ENCODE measurements around the gene IRF8.

IRF8 gene

GRCh38 chr16:85908444-85908843 lies 9.5 kb downstream of the IRF8 start:
- no peak overlapping the region for H3K4me3 ChIP-seq (ENCODE audit: control insufficient read depth, low read depth, low read length)
- no peak for TF ChIP-seq CTCF (IDR thresholded peaks at IDR 0.05; ENCODE audit: control insufficient read depth, insufficient read depth, low read depth, low read length, missing control alignments)
- no peak for DNase-seq (ENCODE audit: low read depth)

GRCh38 chr16:85908889-85909589 lies 10.1 kb downstream of the IRF8 start:
- TF ChIP-seq CTCF (IDR thresholded peaks at IDR 0.05; ENCODE audit: control insufficient read depth, insufficient read depth, low read depth, low read length, missing control alignments): no peak
- DNase-seq (ENCODE audit: low read depth): no peak
- H3K4me3 ChIP-seq (ENCODE audit: control insufficient read depth, low read depth, low read length): no peak overlapping the region

GRCh38 chr16:85909932-85910853 lies 11.2 kb downstream of the IRF8 start:
- TF ChIP-seq CTCF (IDR thresholded peaks at IDR 0.05; ENCODE audit: control insufficient read depth, insufficient read depth, low read depth, low read length, missing control alignments): no peak
- no peak for DNase-seq (ENCODE audit: low read depth)
- no peak overlapping the region for H3K4me3 ChIP-seq (ENCODE audit: control insufficient read depth, low read depth, low read length)

- H3K4me3 ChIP-seq (ENCODE audit: control insufficient read depth, low read depth, low read length): no peak overlapping the region
- no peak for TF ChIP-seq CTCF (IDR thresholded peaks at IDR 0.05; ENCODE audit: control insufficient read depth, insufficient read depth, low read depth, low read length, missing control alignments)
- DNase-seq (ENCODE audit: low read depth): no peak
Observed at GRCh38 chr16:85910854-85911247, 11.9 kb downstream of the IRF8 start.

GRCh38 chr16:85911251-85911930 lies 12.4 kb downstream of the IRF8 start:
- H3K4me3 ChIP-seq (ENCODE audit: control insufficient read depth, low read depth, low read length): no peak overlapping the region
- no peak for DNase-seq (ENCODE audit: low read depth)
- no peak for TF ChIP-seq CTCF (IDR thresholded peaks at IDR 0.05; ENCODE audit: control insufficient read depth, insufficient read depth, low read depth, low read length, missing control alignments)

GRCh38 chr16:85912211-85912974 lies 13.4 kb downstream of the IRF8 start:
- no peak for TF ChIP-seq CTCF (IDR thresholded peaks at IDR 0.05; ENCODE audit: control insufficient read depth, insufficient read depth, low read depth, low read length, missing control alignments)
- H3K4me3 ChIP-seq (ENCODE audit: control insufficient read depth, low read depth, low read length): no peak overlapping the region
- DNase-seq (ENCODE audit: low read depth): no peak
